ENCODE data around the gene SET. TPM values are rescaled to one million over a fixed set of nuclear protein-coding genes. Genes with fewer than 3 reads are reported as not detected.
A peak's percentile ranks its signal among the peaks of the same experiment; 100 is the strongest.
"Not testable (repeated sequence)": the region's sequence is repeated elsewhere in the genome, so short reads cannot be mapped to it uniquely, and the experiment has no call there.

The SET gene, protein sequence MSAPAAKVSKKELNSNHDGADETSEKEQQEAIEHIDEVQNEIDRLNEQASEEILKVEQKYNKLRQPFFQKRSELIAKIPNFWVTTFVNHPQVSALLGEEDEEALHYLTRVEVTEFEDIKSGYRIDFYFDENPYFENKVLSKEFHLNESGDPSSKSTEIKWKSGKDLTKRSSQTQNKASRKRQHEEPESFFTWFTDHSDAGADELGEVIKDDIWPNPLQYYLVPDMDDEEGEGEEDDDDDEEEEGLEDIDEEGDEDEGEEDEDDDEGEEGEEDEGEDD
- 313 and 1,883 TPM in 2 replicates for total RNA-seq (ENCODE audit: low replicate concordance)

DNA sequence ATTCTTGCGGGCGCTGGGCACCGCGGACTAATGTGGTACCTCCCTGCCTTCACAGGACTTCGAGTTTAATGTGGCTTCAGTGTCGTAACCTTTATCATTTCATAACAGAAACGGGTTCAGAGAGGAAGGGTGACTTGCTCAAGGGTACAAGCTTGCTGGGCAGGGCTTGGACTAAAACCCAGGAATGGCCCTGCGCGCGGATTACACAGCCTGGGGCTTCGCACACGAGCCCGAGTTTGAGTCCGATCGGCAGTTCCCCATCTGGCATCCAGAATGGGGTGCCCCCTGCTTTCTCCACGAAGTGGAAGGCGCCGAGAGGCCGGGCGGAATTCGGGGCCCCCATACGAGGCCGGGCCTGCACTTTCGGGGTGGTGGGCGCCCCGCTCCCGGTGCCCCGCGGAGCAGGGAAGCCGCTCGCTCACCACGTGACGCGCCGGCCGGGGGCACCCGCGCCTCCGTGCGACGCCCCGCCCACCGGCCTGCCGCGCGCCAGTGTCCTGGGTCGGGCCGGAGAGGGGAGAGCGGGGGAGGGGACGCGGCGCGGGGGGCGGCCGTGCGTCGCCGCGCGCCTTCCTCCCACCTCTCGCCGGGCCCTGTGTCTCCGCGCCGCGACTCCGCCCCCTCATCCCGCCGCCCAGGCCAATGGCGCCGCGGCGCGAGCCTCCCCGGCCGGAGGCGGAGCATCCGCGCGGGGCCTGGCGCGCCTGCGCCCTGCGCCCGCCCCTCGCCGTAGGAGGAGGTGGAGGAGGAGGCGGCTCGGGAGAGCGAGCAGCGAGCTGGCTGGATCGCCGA is at the start of gene SET:
TSS of gene SET (plus strand) at position 722 of the 792 bp plus-strand sequence. CDS start 361 bp downstream, outside the sequence.
- TF ChIP-seq, protein P1, sequence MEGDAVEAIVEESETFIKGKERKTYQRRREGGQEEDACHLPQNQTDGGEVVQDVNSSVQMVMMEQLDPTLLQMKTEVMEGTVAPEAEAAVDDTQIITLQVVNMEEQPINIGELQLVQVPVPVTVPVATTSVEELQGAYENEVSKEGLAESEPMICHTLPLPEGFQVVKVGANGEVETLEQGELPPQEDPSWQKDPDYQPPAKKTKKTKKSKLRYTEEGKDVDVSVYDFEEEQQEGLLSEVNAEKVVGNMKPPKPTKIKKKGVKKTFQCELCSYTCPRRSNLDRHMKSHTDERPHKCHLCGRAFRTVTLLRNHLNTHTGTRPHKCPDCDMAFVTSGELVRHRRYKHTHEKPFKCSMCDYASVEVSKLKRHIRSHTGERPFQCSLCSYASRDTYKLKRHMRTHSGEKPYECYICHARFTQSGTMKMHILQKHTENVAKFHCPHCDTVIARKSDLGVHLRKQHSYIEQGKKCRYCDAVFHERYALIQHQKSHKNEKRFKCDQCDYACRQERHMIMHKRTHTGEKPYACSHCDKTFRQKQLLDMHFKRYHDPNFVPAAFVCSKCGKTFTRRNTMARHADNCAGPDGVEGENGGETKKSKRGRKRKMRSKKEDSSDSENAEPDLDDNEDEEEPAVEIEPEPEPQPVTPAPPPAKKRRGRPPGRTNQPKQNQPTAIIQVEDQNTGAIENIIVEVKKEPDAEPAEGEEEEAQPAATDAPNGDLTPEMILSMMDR (IDR thresholded peaks at IDR 0.05; ENCODE audit: insufficient read depth, low read length), result no peak
- peak within 1 kb of the TSS; percentile 94 for H3K4me3 ChIP-seq (ENCODE audit: low read depth, low read length)
- DNase-seq (ENCODE audit: low read depth), result peak; percentile 85

DNA sequence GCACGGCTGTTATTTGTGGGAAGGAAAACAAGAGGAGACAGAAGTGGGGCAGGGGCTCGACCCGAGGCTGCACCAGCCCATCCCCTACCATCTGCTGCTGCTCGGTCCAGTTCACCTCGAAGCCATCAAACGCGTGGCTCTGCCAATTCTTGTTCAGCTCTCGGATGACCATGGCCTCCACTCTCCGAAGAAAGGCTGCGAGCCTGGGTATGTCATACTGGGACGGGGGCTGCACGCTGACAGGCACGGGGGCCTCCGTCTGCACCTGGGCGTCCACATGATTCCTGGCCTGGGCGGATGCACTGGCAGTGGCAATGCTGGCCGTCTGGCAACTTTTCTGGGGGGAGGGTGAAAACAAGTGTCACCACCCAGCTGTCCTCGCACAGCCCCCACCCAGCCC is 48.4 kb upstream of the SET start:
- TF ChIP-seq, protein P1 (IDR thresholded peaks at IDR 0.05; ENCODE audit: insufficient read depth, low read length), result no peak
- H3K4me3 ChIP-seq (ENCODE audit: low read depth, low read length), result no peak overlapping the region
- DNase-seq (ENCODE audit: low read depth), result no peak

DNA sequence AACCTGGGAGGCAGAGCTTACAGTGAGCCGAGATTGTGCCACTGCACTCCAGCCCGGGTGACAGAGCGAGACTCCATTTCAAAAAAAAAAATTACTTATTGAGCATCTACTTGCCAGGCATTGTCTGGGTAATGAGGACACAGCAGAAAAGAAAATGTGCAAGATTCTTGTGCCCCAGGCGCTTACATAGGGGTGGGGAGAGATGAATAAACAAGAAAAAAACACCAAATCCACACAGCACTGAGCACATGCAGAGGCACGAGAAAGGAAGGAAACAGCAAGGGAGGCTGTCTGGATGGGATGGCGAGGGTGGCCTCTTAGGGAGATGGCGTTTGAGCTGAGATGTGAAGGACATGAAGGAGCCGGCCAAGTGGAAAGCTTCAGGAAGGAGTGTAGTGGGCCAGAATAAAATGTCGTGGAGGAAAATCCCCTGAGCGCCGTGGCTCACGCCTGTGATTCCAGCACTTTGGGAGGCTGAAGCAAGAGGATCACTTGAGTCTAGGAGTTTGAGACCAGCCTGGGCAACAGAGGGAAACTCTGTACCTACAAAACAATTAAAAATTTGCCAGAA is 46.3 kb upstream of the SET start:
- TF ChIP-seq, protein P1 (IDR thresholded peaks at IDR 0.05; ENCODE audit: insufficient read depth, low read length), result no peak
- no peak overlapping the region for H3K4me3 ChIP-seq (ENCODE audit: low read depth, low read length)
- DNase-seq (ENCODE audit: low read depth), result no peak

DNA sequence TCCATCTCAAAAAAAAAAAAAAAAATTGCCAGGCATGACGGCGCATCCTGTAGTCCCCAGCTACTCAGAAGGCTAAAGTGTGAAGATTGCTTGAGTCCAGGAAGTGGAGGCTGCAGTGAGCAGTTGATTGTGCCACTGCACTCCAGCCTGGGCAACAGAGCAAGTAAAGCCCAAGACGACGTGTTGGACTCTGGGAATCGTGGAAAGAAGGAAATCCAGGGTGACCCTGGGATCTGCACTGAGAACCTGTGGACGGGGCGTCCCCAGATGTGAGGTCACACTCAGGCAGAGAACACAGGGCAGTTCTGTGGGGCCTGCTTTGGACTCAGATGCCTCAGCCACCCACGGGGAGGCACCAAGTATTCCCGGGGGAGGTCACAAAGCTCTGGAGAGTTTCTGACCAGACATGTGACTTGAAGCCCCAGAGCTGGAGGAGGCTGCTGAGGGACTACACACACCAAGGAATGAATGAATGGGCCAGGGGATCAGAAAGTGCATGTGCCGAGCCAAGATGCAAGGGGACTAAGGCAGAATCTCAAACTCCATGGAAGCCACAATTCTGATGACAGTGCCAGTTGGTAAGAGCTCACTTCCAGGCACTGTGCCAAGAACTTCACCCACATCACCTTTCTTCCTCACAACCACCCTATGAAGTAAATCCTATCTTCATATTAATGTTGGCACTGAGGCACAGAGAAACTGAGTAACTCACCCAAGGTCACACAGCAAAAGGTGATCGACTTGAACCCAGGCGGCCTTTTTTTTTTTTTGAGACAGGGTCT is 45.3 kb upstream of the SET start:
- no peak for DNase-seq (ENCODE audit: low read depth)

DNA sequence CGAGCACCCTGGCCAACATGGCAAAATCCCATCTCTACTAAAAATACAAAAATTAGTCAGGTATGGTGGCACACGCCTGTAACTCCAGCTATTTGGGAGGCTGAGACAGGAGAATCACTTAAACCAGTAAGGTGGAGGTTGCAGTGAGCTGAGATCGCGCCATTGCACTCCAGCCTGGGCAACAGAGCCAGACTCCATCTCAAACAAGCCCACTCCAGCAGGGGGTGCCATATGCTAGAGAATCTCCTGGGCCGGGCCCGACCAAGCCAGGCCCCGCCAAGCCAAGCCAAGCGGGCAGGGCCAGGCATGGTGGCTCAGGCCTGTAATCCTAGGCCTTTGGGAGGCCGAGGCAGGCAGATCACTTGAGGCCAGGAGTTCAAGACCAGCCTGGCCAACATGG is 40.8 kb upstream of the SET start:
- peak; percentile 44 for DNase-seq (ENCODE audit: low read depth)

More for the DNA sequence above, 45.3 kb upstream of the SET start:
- TF ChIP-seq, protein P1 (IDR thresholded peaks at IDR 0.05; ENCODE audit: insufficient read depth, low read length), result no peak
- no peak overlapping the region for H3K4me3 ChIP-seq (ENCODE audit: low read depth, low read length)

DNA sequence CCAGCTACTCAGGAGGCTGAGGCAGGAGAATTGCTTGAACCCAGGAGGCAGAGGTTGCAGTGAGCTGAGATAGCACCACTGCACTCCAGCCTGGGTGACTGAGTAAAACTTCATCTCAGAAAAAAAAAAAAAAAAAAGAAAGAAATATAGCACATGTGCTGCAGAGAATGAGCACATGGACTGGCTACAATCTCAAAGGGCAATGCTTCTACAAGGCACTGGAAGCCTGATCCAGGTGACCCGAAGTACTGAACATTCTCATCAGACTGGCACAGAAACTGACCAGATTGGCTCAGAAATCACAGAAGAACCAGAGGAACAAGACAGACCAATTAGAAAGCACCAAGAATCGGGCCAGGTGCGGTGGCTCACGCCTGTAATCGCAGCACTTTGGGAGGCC is 37.2 kb upstream of the SET start:
- no peak for DNase-seq (ENCODE audit: low read depth)
- TF ChIP-seq, protein P1 (IDR thresholded peaks at IDR 0.05; ENCODE audit: insufficient read depth, low read length), result no peak
- no peak overlapping the region for H3K4me3 ChIP-seq (ENCODE audit: low read depth, low read length)

More for the DNA sequence above, 40.8 kb upstream of the SET start:
- TF ChIP-seq, protein P1 (IDR thresholded peaks at IDR 0.05; ENCODE audit: insufficient read depth, low read length), result peak; percentile 20
- not testable (repeated sequence) for H3K4me3 ChIP-seq (ENCODE audit: low read depth, low read length)

Measured in fibroblast of the aortic adventitia (primary cell).